ENCODE data around the gene SH3RF3. TPM values are rescaled to one million over a fixed set of nuclear protein-coding genes. Genes with fewer than 3 reads are reported as not detected.

SH3RF3 gene
- total and polyA plus RNA-seq, 9 of the 15 experiments (the other 6 are each of a cell fraction or from before 2014, with no cell fraction given): 0.02 TPM; not detected in 8

DNA sequence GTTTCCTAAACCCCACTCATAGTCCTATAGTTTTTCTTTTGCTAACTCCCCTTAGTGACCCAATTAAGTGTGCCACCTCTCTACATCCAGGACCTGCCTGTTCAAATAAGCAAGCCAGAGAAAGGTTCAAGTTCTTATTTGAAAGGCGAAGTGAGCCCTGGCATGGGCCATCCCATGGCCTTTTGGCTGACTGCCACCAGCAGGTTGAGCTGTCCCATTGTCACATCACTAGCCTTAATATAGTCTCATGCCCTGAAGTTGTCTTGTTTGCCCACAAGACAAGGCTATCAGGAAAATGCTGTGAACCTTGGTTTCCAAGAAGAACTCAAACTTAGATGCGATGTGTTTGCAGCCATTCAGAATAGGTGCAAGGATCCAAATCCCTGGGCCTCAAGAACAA lies 158.8 kb downstream of the SH3RF3 start:
- POLR2A ChIA-PET: no interaction called here
- H3K9me3 ChIP-seq (replicated peaks; ENCODE audit: control insufficient read depth, insufficient read depth, low read depth, low read length): no peaks in the 10 kb centered on the region
- no peak overlapping the region for H3K27ac ChIP-seq (ENCODE audit: extremely low read depth, low read depth, low read length)
- no peak overlapping the region for H3K4me2 ChIP-seq (ENCODE audit: insufficient read depth, low read length)
- H3K4me3 ChIP-seq: no peak overlapping the region
- 0% methylated on average over 2 of the region's 2 CpGs for WGBS (ENCODE audit: insufficient coverage, low coverage, missing lambda C conversion rate)
- FAIRE-seq (no peak), ATAC-seq (no peak), DNase-seq (ENCODE audit: extremely low read depth in 1 of 4, low spot score in 3 of 4) (no peak)
- no peak overlapping the region for H3K9ac ChIP-seq (ENCODE audit: insufficient read depth in 1 of 2, low read depth in 2 of 2, low read length in 2 of 2)
- no peak overlapping the region for H2AFZ ChIP-seq (ENCODE audit: low read depth, low read length)
- BruUV-seq (replicated peaks): no TSS peak
- TF ChIP-seq ZNF274 (IDR thresholded peaks at IDR 0.05; ENCODE audit: borderline replicate concordance, low read depth, low read length) (no peak), NFYB (IDR thresholded peaks at IDR 0.05; ENCODE audit: extremely low read depth, insufficient read length) (no peak), MEF2A (IDR thresholded peaks at IDR 0.05; ENCODE audit: control insufficient read depth, low read depth, low read length) (no peak), ZBED1 (IDR thresholded peaks at IDR 0.05) (no peak), C11orf30 (IDR thresholded peaks at IDR 0.05; ENCODE audit: low read depth) (no peak), MTA1 (IDR thresholded peaks at IDR 0.05; ENCODE audit: borderline replicate concordance) (no peak), ZNF3 (CRISPR knock-in tag; IDR thresholded peaks at IDR 0.05) (no peak), NBN (IDR thresholded peaks at IDR 0.05; ENCODE audit: low read depth) (no peak), RBFOX2 (IDR thresholded peaks at IDR 0.05; ENCODE audit: low read depth, low read length) (no peak), STAT5B (CRISPR knock-in tag; IDR thresholded peaks at IDR 0.05) (no peak), POLR3A (IDR thresholded peaks at IDR 0.05; ENCODE audit: borderline replicate concordance, extremely low read depth, insufficient read depth, insufficient read length) (no peak)
- TF ChIP-seq, protein P1, sequence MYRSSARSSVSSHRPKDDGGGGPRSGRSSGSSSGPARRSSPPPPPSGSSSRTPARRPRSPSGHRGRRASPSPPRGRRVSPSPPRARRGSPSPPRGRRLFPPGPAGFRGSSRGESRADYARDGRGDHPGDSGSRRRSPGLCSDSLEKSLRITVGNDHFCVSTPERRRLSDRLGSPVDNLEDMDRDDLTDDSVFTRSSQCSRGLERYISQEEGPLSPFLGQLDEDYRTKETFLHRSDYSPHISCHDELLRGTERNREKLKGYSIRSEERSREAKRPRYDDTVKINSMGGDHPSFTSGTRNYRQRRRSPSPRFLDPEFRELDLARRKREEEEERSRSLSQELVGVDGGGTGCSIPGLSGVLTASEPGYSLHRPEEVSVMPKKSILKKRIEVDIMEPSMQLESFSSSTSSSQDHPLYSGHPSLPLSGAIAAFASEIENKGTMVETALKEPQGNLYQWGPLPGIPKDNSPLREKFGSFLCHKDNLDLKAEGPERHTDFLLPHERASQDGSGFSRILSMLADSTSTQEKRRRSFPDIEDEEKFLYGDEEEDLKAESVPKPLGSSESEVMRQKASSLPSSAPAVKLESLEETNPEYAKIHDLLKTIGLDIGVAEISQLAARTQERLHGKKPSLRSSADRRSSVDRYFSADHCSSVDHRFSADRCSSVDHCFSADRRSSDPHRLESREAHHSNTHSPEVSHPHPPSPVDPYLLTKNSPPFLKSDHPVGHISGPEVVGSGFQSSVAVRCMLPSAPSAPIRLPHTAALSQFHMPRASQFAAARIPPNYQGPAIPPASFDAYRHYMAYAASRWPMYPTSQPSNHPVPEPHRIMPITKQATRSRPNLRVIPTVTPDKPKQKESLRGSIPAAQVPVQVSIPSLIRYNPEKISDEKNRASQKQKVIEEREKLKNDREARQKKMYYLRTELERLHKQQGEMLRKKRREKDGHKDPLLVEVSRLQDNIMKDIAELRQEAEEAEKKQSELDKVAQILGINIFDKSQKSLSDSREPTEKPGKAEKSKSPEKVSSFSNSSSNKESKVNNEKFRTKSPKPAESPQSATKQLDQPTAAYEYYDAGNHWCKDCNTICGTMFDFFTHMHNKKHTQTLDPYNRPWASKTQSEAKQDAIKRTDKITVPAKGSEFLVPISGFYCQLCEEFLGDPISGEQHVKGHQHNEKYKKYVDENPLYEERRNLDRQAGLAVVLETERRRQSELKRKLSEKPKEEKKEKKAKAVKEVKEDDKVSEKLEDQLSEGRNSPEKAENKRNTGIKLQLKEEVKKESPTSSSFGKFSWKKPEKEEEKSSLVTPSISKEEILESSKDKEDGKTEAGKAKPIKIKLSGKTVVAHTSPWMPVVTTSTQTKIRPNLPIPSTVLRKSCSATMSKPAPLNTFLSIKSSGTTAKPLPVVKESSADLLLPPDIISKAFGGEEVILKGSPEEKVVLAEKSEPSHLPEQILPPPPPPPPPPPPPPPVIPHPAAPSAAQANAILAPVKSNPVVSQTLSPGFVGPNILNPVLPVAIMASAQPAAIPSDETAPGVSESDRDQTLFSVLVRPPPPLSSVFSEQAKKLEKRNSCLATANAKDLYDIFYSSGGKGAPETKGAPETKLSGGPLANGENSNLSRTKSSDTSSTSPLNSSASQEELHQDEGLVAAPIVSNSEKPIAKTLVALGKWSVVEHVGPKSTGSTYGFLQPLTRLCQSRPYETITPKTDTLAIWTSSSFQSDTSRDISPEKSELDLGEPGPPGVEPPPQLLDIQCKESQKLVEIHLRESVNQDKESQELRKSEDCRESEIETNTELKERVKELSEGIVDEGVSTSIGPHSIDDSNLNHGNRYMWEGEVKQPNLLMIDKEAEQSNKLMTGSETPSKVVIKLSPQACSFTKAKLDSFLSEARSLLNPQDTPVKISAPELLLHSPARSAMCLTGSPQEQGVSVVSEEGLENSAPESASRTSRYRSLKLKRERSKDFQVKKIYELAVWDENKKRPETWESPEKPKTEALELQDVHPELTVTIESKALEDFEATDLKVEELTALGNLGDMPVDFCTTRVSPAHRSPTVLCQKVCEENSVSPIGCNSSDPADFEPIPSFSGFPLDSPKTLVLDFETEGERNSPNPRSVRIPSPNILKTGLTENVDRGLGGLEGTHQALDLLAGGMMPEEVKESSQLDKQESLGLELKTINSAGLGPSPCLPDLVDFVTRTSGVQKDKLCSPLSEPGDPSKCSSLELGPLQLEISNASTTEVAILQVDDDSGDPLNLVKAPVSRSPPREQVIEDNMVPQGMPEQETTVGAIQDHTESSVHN (IDR thresholded peaks at IDR 0.05; ENCODE audit: borderline replicate concordance in 1 of 2, low read depth in 1 of 2): no peak
- TF ChIP-seq, protein P2, sequence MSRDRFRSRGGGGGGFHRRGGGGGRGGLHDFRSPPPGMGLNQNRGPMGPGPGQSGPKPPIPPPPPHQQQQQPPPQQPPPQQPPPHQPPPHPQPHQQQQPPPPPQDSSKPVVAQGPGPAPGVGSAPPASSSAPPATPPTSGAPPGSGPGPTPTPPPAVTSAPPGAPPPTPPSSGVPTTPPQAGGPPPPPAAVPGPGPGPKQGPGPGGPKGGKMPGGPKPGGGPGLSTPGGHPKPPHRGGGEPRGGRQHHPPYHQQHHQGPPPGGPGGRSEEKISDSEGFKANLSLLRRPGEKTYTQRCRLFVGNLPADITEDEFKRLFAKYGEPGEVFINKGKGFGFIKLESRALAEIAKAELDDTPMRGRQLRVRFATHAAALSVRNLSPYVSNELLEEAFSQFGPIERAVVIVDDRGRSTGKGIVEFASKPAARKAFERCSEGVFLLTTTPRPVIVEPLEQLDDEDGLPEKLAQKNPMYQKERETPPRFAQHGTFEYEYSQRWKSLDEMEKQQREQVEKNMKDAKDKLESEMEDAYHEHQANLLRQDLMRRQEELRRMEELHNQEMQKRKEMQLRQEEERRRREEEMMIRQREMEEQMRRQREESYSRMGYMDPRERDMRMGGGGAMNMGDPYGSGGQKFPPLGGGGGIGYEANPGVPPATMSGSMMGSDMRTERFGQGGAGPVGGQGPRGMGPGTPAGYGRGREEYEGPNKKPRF (IDR thresholded peaks at IDR 0.05; ENCODE audit: low read depth, low read length): no peak
- H3K36me3 ChIP-seq (ENCODE audit: control insufficient read depth, insufficient read depth, low read length): no peaks in the 10 kb centered on the region
- in situ Hi-C loops (cut with MboI): no loop called here
- CTCF ChIA-PET (ENCODE audit: low intra/inter-chr PET ratio): interaction anchor here (0.6 kb wide), 1 partner anchor 100 kb away, joined by 3 read pairs; no protein-coding TSS in a partner anchor
- no peaks in the 10 kb centered on the region for H3K4me1 ChIP-seq (replicated peaks in 1 of 2; ENCODE audit: control insufficient read depth in 2 of 2, insufficient read depth in 2 of 2, low read length in 2 of 2)
- intact Hi-C loops (cut with micrococcal nuclease): no loop called here
- no peaks in the 10 kb centered on the region for H3K79me2 ChIP-seq (ENCODE audit: control insufficient read depth, insufficient read depth, low read length)
- no peaks in the 10 kb centered on the region for H3K9me1 ChIP-seq (ENCODE audit: control insufficient read depth, insufficient read depth, low read length)
- peaks cover 5 to 13% of the 10 kb centered on the region in 2 experiments; a peak in 3 of 5 replicates for H3K27me3 ChIP-seq (ENCODE audit: control insufficient read depth in 2 of 2, insufficient read depth in 2 of 2, low read length in 2 of 2)
- no peaks in the 10 kb centered on the region; the same call in 1 of the 2 replicates for H4K20me1 ChIP-seq (replicated peaks; ENCODE audit: control insufficient read depth, insufficient read depth, low read length)
